Spleen (tissue), 11 donors: Measurements from ENCODE around the gene AGO3. TPM values are rescaled to one million over a fixed set of nuclear protein-coding genes. Genes with fewer than 3 reads are reported as not detected.

Experiments
- DNase-seq: peaks from one replicate; pipeline ENCODE4 v3.0.0-alpha.2; 2020
- H3K27ac ChIP-seq, 8 donors: fragments of 200-600 bp; sonication (generic) in 7 of 8; 1 replicate in 4 of 8; 2 replicates in 4 of 8; pipeline versions ENCODE4 v1.5.0 to v1.8.0; 2016 to 2021; ENCODE audit warnings: inconsistent platforms in 4 of 8, mild to moderate bottlenecking in 4 of 8, moderate library complexity in 1 of 8
- H3K27me3 ChIP-seq, 7 donors: fragments of 200-600 bp; sonication (generic) in 6 of 7; replicated peaks in 1 of 7; 1 replicate in 4 of 7; 2 replicates in 3 of 7; pipeline versions ENCODE4 v1.5.0 to v1.8.0; 2016 to 2021; ENCODE audit warnings: inconsistent platforms in 3 of 7, mild to moderate bottlenecking in 1 of 7
- H3K36me3 ChIP-seq, 6 donors: fragments of 200-600 bp; sonication (generic) in 5 of 6; 1 replicate in 4 of 6; 2 replicates in 2 of 6; pipeline versions ENCODE4 v1.5.0 to v1.8.0; 2016 to 2021; ENCODE audit warnings: inconsistent platforms in 2 of 6
- H3K4me1 ChIP-seq, 6 donors: fragments of 200-600 bp; sonication (generic) in 5 of 6; 1 replicate in 3 of 6; 2 replicates in 3 of 6; pipeline versions ENCODE4 v1.5.0 to v1.8.0; 2016 to 2021; ENCODE audit warnings: inconsistent platforms in 3 of 6
- H3K4me3 ChIP-seq, 8 donors: fragments of 200-600 bp; sonication (generic) in 7 of 8; 1 replicate in 4 of 8; 2 replicates in 4 of 8; pipeline versions ENCODE4 v1.5.0 to v1.8.0; 2016 to 2021; ENCODE audit warnings: inconsistent platforms in 4 of 8, mild to moderate bottlenecking in 4 of 8, moderate library complexity in 2 of 8
- H3K9me3 ChIP-seq, 8 donors: fragments of 200-600 bp; sonication (generic) in 7 of 8; 1 replicate in 4 of 8; 2 replicates in 4 of 8; pipeline versions ENCODE4 v1.5.0 to v1.8.0; 2016 to 2021; ENCODE audit warnings: inconsistent platforms in 4 of 8
- CTCF ChIP-seq, 11 experiments: fragments of 200-600 bp in 7 of 11; fragments of 450-650 bp in 4 of 11; sonication (generic) in 4 of 11; IDR thresholded peaks in 8 of 11; conservative IDR thresholded peaks in 3 of 11; 1 replicate in 7 of 11; 2 replicates in 4 of 11; pipeline versions ENCODE4 v1.4.0 to v1.8.0; 2016 to 2021; ENCODE audit warnings: antibody characterized with exemption in 11 of 11, inconsistent platforms in 4 of 11, mild to moderate bottlenecking in 1 of 11
- POLR2A ChIP-seq, 3 donors: fragments of 450-650 bp; IDR thresholded peaks; one replicate each; pipeline ENCODE4 v1.5.1; 2017; ENCODE audit warnings: antibody characterized with exemption in 3 of 3, mild to moderate bottlenecking in 1 of 3
- POLR2AphosphoS5 ChIP-seq, 3 donors: sonication (generic); formaldehyde crosslinking; IDR thresholded peaks; one replicate each; pipeline ENCODE4 v1.5.1; 2017; ENCODE audit warnings: antibody characterized with exemption in 3 of 3
- WGBS, 5 donors: extraction: QIAGEN DNeasy Blood & Tissue Kit in 3 of 5; methylation state at CpG; one replicate each; pipeline versions ENCODE4 v1.1.5 to v1.1.7; 2013 to 2018; 5-methylcytosine and 5-hydroxymethylcytosine counted together
- intact Hi-C: fragments of 100-400 bp; cut with DNase I; formaldehyde crosslinking; loops from one replicate; pipeline ENCODE4 v1.15.0; 2023; ENCODE audit warnings: low total_unique reads
- polyA plus RNA-seq, 3 donors: library from polyadenylated mRNA; stranded (reverse); fragments of 200-250 nt; gene quantifications; one replicate each; pipeline ENCODE4 v1.2.1, GENCODE V29; 2013
- total RNA-seq, 7 donors: library from RNA; depleted of rRNA in 3 of 7; stranded (reverse); fragments of >200 nt in 3 of 7; fragmentation: NEBNext Ultra II Directional in 4 of 7; extraction: Animal tissue kit (Norgen Biotek cat#: 25700) in 4 of 7; gene quantifications; one replicate each; pipeline versions ENCODE4 v1.1.0 to v1.2.1, GENCODE V29; 2016 to 2021
- donor health status: healthy with polysubstance abuse.
- donor health status: DM: no; HTN: no; CAD: no; lungs with moderate emphysema.
- donor health status: DM: no; HTN: no; CAD: no.
- donor health status: Bipolar disorder and iron deficiency.
- donor health status: healthy.
- donor health status: DM: no; HTN: no; CAD: no.
- donor health status: DM: yes; HTN: yes; CAD: no.

Gene AGO3
- total and polyA plus RNA-seq, 10 donors: 1.5 to 41.1 (median 25.0) TPM

- Histone ChIP-seq H3K27me3 (no peaks in the 10 kb centered on the region), H3K27ac (no peak overlapping the region), H3K9me3 (peaks cover 0 to 10% (median 0%) of the 10 kb centered on the region in 8 donors), H3K4me1 (peaks cover 0 to 6% (median 0%) of the 10 kb centered on the region in 6 donors), H3K4me3 (no peak overlapping the region), H3K36me3 (peaks cover 0 to 87% (median 23%) of the 10 kb centered on the region in 6 donors)
- intact Hi-C loops: no loop called here
- TF ChIP-seq CTCF (IDR thresholded peaks at IDR 0.05 in 8 of 11, conservative IDR thresholded peaks at IDR 0.05 in 3 of 11) (no peak), POLR2A (IDR thresholded peaks at IDR 0.05) (no peak), POLR2AphosphoS5 (IDR thresholded peaks at IDR 0.05) (no peak)
- WGBS, 5 donors: 91 to 98% (median 95%) methylated on average over 1 of the region's 1 CpG
- no peak for DNase-seq
Measured at GRCh38 chr1:36024847-36025246, 93.9 kb downstream of the AGO3 start.

DNA sequence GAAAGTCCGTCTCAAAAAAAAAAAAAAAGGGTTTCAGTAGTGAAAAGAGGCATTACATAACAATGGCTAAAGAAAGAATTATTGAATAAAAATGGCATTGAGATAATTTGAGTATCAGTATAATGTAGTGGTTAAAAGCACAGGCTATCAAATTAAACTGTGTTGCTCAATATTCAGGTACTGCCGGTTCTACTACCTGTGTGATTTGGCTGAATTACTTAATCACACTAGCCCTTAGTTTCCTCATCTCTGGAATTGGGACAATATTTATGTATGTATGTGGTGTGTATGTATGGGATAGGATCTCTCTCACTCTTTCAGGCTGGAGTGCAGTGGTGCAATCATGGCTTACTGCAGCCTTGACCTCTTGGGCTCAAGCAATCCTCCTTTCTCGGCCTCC is 96.9 kb downstream of the AGO3 start:
- WGBS, 5 donors: 88 to 97% (median 95%) methylated on average over 3 of the region's 3 CpGs
- peaks cover 0 to 93% (median 28%) of the 10 kb centered on the region in 6 donors for H3K36me3 ChIP-seq
- H3K4me1 ChIP-seq: peaks cover 0 to 6% (median 0%) of the 10 kb centered on the region in 6 donors

DNA sequence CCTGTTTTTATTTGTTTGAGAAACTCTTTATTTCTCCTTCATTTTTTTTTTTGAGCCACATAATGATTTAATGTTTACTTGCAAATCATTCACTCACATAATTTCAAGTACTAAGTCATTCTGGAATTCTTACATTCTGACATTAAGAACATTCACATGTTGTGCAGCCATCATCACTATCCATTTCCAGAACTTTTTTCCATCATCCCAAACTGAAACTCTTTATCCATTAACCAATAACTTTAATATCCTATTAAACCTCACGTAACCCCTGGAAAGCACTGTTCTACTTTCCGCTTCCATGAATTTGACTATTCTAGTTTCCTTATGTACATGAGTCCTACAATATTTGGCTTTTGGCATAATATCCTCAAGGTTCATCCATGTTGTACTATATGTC is 100.5 kb downstream of the AGO3 start:
- H3K9me3 ChIP-seq: peaks cover 0 to 6% (median 0%) of the 10 kb centered on the region in 8 donors
- H3K27ac ChIP-seq: no peak overlapping the region
- H3K36me3 ChIP-seq: peaks cover 0 to 96% (median 38%) of the 10 kb centered on the region in 6 donors
- WGBS, 5 donors: 98 to 100% (median 98%) methylated on average over 2 of the region's 2 CpGs
- H3K27me3 ChIP-seq: no peaks in the 10 kb centered on the region
- H3K4me1 ChIP-seq: peaks cover 0 to 25% (median 0%) of the 10 kb centered on the region in 6 donors
- H3K4me3 ChIP-seq: no peak overlapping the region
- no peak for DNase-seq
- intact Hi-C loops: no loop called here
- TF ChIP-seq POLR2A (IDR thresholded peaks at IDR 0.05): no peak
- no peak for TF ChIP-seq POLR2AphosphoS5 (IDR thresholded peaks at IDR 0.05)
- no peak for TF ChIP-seq CTCF (IDR thresholded peaks at IDR 0.05 in 8 of 11, conservative IDR thresholded peaks at IDR 0.05 in 3 of 11)

More for the DNA sequence above, 96.9 kb downstream of the AGO3 start:
- intact Hi-C loops: no loop called here
- no peaks in the 10 kb centered on the region for H3K27me3 ChIP-seq
- TF ChIP-seq POLR2A (IDR thresholded peaks at IDR 0.05): no peak
- TF ChIP-seq POLR2AphosphoS5 (IDR thresholded peaks at IDR 0.05): no peak
- H3K9me3 ChIP-seq: peaks cover 0 to 10% (median 0%) of the 10 kb centered on the region in 8 donors
- no peak overlapping the region for H3K27ac ChIP-seq
- no peak overlapping the region for H3K4me3 ChIP-seq
- DNase-seq: no peak

DNA sequence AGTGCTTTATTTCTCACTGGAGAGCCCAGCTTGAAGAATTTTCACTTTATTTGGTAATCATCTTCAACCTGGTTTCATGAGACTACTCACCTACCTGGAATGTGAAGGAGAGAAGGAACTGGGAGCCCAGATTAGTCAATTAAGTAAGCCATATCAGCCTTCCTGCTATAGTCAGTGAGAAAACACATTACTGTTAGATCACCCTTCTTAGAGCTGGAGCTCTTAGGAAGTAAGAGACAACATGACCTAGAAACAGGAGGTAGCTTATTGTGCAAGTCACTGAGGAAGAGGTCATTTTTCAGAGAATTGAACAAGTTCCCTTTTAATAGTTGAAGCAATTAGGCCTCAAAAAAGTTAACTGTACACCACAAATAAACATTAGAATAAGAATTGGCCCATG is 103.8 kb downstream of the AGO3 start:
- H3K36me3 ChIP-seq: peaks cover 0 to 99% (median 36%) of the 10 kb centered on the region in 6 donors
- DNase-seq: no peak
- peak overlapping the region in 7 of 8 donors; percentile 55 to 86 (median 75) for H3K27ac ChIP-seq
- no peaks in the 10 kb centered on the region for H3K27me3 ChIP-seq
- intact Hi-C loops: no loop called here
- no peak for TF ChIP-seq POLR2AphosphoS5 (IDR thresholded peaks at IDR 0.05)
- TF ChIP-seq POLR2A (IDR thresholded peaks at IDR 0.05): no peak
- no peak for TF ChIP-seq CTCF (IDR thresholded peaks at IDR 0.05 in 8 of 11, conservative IDR thresholded peaks at IDR 0.05 in 3 of 11)
- no peaks in the 10 kb centered on the region for H3K9me3 ChIP-seq
- peak overlapping the region in 1 of 8 donors; percentile 21 for H3K4me3 ChIP-seq
- H3K4me1 ChIP-seq: peaks cover 0 to 25% (median 0%) of the 10 kb centered on the region in 6 donors
